Panc1 (cell line): ENCODE results near the gene ZFHX3.

Experiments used
- POLR2AphosphoS5 ChIP-seq: IDR thresholded peaks from 2 replicates; pipeline ENCODE4 v1.6.1; 2012; ENCODE audit warnings: mild to moderate bottlenecking, low read depth, low read length, moderate library complexity
- TCF7L2 ChIP-seq: IDR thresholded peaks from 2 replicates; pipeline ENCODE4 v1.6.1; 2011; ENCODE audit warnings: mild to moderate bottlenecking, low read depth, low read length, inconsistent platforms
- TF ChIP-seq, protein P1 (sequence below), 2 experiments: IDR thresholded peaks; 2 replicates each; pipeline ENCODE4 v1.6.1; 2011 to 2012; ENCODE audit warnings: low read depth in 2 of 2, control low read depth in 1 of 2, low read length in 1 of 2, mild to moderate bottlenecking in 1 of 2, moderate library complexity in 1 of 2; ENCODE audit not compliant: insufficient read depth in 1 of 2
- TF ChIP-seq, protein P2 (sequence below): fragments of 450-650 bp; IDR thresholded peaks from 2 replicates; pipeline ENCODE4 v1.5.1; 2017; ENCODE audit warnings: mild to moderate bottlenecking

GRCh38 chr16:73058221-73058615 is 10.3 kb upstream of the ZFHX3 start:
- TF ChIP-seq, protein P1, sequence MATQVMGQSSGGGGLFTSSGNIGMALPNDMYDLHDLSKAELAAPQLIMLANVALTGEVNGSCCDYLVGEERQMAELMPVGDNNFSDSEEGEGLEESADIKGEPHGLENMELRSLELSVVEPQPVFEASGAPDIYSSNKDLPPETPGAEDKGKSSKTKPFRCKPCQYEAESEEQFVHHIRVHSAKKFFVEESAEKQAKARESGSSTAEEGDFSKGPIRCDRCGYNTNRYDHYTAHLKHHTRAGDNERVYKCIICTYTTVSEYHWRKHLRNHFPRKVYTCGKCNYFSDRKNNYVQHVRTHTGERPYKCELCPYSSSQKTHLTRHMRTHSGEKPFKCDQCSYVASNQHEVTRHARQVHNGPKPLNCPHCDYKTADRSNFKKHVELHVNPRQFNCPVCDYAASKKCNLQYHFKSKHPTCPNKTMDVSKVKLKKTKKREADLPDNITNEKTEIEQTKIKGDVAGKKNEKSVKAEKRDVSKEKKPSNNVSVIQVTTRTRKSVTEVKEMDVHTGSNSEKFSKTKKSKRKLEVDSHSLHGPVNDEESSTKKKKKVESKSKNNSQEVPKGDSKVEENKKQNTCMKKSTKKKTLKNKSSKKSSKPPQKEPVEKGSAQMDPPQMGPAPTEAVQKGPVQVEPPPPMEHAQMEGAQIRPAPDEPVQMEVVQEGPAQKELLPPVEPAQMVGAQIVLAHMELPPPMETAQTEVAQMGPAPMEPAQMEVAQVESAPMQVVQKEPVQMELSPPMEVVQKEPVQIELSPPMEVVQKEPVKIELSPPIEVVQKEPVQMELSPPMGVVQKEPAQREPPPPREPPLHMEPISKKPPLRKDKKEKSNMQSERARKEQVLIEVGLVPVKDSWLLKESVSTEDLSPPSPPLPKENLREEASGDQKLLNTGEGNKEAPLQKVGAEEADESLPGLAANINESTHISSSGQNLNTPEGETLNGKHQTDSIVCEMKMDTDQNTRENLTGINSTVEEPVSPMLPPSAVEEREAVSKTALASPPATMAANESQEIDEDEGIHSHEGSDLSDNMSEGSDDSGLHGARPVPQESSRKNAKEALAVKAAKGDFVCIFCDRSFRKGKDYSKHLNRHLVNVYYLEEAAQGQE (IDR thresholded peaks at IDR 0.05; ENCODE audit: insufficient read depth in 1 of 2, low read depth in 2 of 2, low read length in 1 of 2), result no peak
- TF ChIP-seq, protein P2, sequence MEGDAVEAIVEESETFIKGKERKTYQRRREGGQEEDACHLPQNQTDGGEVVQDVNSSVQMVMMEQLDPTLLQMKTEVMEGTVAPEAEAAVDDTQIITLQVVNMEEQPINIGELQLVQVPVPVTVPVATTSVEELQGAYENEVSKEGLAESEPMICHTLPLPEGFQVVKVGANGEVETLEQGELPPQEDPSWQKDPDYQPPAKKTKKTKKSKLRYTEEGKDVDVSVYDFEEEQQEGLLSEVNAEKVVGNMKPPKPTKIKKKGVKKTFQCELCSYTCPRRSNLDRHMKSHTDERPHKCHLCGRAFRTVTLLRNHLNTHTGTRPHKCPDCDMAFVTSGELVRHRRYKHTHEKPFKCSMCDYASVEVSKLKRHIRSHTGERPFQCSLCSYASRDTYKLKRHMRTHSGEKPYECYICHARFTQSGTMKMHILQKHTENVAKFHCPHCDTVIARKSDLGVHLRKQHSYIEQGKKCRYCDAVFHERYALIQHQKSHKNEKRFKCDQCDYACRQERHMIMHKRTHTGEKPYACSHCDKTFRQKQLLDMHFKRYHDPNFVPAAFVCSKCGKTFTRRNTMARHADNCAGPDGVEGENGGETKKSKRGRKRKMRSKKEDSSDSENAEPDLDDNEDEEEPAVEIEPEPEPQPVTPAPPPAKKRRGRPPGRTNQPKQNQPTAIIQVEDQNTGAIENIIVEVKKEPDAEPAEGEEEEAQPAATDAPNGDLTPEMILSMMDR, result no peak
- TF ChIP-seq POLR2AphosphoS5 (no peak), TCF7L2 (no peak)
